ENCODE results near the gene KIF2C.
"Not testable (repeated sequence)": the region's sequence is repeated elsewhere in the genome, so short reads cannot be mapped to it uniquely, and the experiment has no call there.

KIF2C gene

DNA sequence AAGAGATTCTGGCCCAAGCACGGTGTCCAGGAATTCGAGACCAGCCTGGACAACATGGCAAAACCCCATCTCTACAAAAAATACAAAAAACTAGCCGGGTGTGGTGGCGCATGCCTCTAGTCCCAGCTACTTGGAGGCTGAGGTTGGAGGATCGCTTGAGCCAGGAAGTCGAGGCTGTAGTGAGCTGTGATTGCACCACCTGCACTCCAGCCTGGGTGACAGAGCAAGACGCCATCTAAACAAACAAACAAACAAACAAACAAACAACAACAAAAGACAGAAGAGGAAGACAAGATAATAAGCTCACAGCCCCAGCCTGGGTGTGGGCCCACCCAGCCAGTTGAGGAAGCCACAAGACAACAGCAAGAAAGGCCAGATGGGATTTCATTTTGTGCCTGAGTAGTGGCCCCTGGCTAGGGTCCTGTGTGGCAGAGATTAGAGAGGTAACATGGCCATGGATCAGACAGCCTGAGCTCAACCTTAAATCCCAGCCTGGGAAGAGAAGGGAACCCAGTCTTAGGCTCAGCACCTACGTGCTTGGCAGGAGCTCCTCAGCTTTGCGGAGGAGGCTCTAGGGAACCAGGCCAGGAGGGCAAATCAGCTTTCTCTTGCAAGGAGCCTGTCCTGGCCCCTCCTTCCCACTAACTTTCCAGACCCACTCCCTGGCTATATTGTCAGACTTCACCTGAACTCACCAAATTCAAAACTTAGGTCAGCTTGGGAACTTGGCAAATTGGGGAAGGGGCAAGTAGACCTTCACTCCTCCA, 53.3 kb downstream of the KIF2C start:
- no peak for DNase-seq (ENCODE audit: low read depth in 1 of 2, low spot score in 1 of 2)

DNA sequence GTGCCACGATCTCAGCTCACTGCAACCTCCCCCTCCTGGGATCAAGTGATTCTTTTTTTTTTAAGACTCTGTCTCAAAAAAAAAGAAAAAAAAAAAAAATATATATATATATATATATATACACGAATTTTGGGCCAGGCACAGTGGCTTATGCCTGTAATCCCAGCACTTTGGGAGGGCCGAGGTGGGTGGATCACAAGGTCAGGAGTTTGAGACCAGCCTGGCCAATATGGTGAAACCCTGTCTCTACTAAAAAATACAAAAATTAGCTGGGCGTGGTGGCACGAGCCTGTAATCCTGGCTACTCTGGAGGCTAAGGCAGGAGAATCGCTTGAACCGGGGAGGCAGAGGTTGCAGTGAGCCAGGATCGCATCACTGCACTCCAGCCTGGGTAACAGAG, 58.2 kb downstream of the KIF2C start:
- DNase-seq (ENCODE audit: low read depth in 1 of 2, low spot score in 1 of 2) = not testable (repeated sequence)

DNA sequence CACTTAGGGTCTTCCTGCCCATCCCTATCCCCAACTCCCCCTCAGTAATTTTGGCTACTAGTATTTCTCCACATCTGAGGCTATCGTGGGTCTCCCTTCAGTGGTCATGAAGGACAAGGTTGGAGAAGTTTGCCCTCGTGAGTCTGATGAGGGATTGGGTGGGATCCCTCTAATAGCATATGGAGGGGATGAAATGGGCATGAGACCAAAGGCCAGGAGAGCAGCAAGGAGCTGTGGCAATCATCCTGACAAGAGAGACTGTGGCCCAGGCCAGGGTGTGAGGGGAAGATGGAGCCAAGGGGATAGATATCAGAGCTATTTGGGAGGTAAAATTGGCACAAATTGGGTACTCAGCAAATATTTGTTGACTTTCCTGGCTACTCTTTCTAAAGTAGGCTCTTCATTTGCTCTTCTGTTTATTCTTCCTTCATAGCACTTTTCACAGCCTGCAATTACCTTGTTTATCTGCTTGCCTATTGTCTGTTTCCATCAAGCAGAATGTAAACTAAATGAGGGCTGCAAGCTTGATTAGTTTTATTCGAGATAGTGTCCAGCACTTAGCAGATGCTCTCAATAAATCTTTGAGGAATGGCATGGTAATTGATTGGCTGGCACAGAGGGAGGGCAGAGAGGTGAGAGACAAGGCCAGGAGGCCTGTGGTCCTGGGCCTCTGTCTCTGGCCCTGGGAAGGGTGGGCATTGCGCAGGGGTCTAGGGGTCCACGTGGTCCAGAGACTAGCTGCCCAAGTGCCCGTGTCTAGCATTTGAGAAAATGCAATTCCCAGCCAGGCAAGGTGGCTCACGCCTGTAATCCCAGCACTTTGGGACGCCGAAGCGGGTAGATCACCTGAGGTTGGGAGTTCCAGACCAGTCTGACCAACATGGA, 59.1 kb downstream of the KIF2C start:
- no peak for DNase-seq (ENCODE audit: low read depth in 1 of 2, low spot score in 1 of 2)

- DNase-seq (ENCODE audit: low read depth in 1 of 2, low spot score in 1 of 2) = peak; percentile 94 to 98
Observed at GRCh38 chr1:44799770-44800584, 60.3 kb downstream of the KIF2C start, which contains the start of gene PLK3. TSS of gene PLK3 (plus strand) at chr1:44800377. CDS start at chr1:44800464, 87 bp downstream.

- no peak for DNase-seq (ENCODE audit: low read depth in 1 of 2, low spot score in 1 of 2)
Observed at GRCh38 chr1:44801491-44802305, 62.1 kb downstream of the KIF2C start.

- DNase-seq (ENCODE audit: low read depth in 1 of 2, low spot score in 1 of 2) = no peak
Observed at GRCh38 chr1:44802306-44803061, 62.8 kb downstream of the KIF2C start.

GRCh38 chr1:44803062-44803311, 63.4 kb downstream of the KIF2C start:
- no peak for DNase-seq (ENCODE audit: low read depth in 1 of 2, low spot score in 1 of 2)

DNA sequence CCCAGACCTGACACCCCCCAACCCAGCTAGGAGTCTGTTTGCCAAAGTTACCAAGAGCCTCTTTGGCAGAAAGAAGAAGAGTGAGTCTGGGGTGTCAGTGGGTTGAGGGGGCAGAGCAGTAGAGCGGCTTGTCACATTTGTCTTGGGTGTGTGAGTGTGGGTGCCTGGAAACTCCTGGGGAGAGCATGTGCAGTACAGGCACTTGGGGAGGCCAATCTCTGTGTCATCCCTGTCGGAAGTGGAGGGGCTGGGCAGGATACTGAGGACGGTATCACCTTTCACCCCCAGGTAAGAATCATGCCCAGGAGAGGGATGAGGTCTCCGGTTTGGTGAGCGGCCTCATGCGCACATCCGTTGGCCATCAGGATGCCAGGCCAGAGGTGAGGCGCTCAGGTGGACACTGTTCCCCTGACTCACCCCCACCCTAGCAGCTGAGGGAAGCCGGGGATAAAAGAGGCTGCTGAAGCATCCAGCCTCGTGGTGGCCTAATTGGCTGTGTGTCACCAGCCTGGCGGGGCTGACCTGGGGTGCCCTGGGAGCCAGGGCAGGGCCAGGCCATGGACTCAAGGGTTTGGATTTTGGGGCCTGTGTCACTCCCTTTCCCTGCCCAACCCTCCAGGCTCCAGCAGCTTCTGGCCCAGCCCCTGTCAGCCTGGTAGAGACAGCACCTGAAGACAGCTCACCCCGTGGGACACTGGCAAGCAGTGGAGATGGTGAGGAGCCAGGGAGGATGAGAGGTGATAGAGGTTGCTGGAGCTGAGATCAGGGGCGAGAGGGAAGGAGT, 63.9 kb downstream of the KIF2C start:
- DNase-seq (ENCODE audit: low read depth in 1 of 2, low spot score in 1 of 2) = no peak

DNA sequence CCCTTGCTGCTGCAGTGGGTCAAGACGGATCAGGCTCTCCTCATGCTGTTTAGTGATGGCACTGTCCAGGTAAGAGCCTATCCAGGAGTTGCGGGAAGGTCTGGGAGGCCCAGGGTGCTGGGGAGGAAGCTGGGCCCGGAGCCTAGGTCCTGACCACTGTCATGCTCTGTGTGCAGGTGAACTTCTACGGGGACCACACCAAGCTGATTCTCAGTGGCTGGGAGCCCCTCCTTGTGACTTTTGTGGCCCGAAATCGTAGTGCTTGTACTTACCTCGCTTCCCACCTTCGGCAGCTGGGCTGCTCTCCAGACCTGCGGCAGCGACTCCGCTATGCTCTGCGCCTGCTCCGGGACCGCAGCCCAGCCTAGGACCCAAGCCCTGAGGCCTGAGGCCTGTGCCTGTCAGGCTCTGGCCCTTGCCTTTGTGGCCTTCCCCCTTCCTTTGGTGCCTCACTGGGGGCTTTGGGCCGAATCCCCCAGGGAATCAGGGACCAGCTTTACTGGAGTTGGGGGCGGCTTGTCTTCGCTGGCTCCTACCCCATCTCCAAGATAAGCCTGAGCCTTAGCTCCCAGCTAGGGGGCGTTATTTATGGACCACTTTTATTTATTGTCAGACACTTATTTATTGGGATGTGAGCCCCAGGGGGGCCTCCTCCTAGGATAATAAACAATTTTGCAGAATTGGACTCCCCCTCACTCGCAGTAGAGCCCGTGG, 65.8 kb downstream of the KIF2C start:
- no peak for DNase-seq (ENCODE audit: low read depth in 1 of 2, low spot score in 1 of 2)

GRCh38 chr1:44806025-44806703, 66.5 kb downstream of the KIF2C start:
- DNase-seq (ENCODE audit: low read depth in 1 of 2, low spot score in 1 of 2) = no peak

DNA sequence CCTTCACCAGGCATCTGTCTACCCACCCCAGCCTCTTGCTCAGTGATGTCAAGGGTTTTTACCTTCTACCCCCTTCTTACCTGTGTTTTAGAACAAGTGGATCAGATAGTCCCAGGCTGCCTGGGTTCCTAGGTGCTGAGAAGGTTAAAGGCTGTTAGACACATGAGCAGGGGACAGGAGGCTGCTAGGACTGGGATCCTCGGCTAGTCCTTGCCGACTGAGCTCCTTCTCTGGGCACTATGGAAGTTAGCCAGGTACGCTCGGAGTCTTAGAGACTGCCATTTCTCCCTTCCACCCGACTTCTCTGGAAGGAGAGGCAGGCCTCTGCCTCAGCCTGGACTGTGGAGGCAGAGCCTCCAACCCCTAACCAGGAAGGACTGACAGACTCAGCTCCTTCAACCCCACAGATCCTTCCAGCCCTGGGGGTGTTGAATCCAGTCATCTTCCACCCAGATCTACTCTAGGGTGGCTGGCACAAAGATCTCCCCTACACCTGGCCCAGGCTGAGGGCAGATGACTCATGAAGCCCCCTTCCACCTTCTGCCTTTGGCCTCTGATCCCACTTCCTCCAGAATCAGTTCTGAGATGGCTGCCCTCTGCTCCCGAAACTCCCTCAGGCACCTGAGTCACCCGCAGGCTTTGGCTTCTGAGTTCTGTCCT, 67.2 kb downstream of the KIF2C start, which contains the start of gene DYNLT4:
TSS of gene DYNLT4 (minus strand) at position 648 of the 660 bp plus-strand sequence. CDS start 683 bp downstream, outside the sequence.
- DNase-seq (ENCODE audit: low read depth in 1 of 2, low spot score in 1 of 2) = no peak

DNA sequence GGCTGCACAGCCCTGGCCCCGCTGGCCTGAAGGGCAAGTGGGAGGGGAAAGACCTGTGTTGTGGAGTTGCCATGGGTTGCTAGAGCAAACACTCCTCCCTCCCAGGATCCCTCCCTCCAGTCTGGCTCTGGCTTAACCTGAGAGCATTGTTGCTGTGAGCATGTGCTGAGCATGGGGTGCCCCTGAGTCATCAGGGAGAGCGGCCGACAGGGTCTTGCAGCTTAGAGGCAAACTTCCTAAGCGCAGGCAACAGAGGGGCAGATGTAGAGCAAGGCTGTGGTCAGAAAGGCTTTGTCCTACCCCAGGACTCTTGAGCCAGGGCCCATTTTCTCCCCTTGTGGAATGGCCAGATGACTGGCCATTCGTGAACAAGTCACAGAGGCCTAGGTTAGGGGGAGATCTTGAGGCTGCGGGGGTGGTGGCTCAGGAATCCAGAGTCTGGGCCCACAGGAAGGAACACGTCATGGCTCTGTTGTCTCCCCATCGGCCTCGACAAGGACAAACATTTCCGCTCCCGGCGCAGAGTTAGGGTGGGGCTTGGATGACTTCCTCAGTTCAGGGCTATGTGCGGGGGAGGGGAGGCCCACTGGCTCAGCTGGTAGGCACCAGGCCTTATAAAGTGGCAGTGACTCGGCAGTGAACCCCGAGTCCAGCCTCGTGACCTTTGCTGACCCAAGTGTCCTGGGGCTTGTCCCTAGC, 67.9 kb downstream of the KIF2C start:
- peak; percentile 71 to 86 for DNase-seq (ENCODE audit: low read depth in 1 of 2, low spot score in 1 of 2)

DNA sequence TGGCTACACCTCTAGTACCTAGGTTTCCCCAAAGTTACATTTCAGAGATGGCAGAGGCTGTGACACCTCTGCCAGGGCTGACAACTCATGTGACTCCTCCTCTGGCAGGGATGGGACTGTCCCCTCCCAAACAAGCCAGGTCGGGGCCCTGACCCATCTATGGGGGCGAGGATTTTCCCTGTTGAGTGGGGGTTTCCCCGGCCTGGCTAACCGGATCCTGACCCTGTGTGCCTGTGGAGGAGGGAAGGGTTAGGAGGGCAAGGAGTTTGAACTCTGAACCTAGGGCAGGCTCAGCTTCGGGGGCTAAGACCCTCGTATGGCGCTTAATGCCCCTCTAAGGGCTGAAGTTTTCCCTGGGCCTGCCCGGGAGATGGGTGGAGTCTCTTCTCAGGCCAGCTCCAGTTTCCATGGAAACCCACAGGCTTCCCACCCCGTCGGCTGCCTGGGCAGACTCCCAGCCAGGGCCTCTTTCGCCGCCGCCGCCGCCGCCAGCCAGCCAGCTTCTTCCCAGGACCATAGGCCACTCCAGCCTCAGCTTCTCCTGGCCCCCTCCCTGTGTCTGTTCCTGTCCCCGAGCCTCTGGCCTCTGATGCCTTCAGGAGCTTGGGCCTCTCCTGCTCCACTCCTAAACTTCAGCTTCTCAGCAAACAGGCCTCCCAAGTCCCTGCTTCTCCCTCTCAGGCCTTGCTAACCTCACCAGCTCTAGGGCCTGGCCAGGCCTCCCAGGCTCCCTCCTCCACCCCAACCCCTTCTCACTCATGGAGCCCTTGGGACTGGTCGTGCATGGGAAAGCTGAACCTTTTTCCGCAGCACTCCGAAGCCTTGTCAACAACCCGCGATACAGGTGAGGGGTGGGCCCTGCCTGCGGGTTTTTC, 68.7 kb downstream of the KIF2C start, which contains the start of gene BTBD19:
TSS of gene BTBD19 (plus strand) at position 461 of the 875 bp plus-strand sequence. CDS start at position 759, 298 bp downstream.
- DNase-seq (ENCODE audit: low read depth in 1 of 2, low spot score in 1 of 2) = peak; percentile 67 to 81

GRCh38 chr1:44808938-44809917, 69.6 kb downstream of the KIF2C start:
- DNase-seq (ENCODE audit: low read depth in 1 of 2, low spot score in 1 of 2) = peak; percentile 69 to 87

All from activated CD4-positive, alpha-beta T cell treated with anti-CD3 and anti-CD28 coated beads, Interleukin-2, amount 50 U/mL, for 24 hours (primary cell).